Tibial artery (tissue), 4 donors: ENCODE measurements around the gene ASB15.

Experiments used
- DNase-seq, 2 donors: peaks; one replicate each; pipeline ENCODE4 v3.0.0-alpha.2; 2019
- H3K27ac ChIP-seq, 2 donors: fragments of 200-600 bp; sonication (generic) in 1 of 2; 1 replicate in 1 of 2; 2 replicates in 1 of 2; pipeline ENCODE4 v1.5.1; 2018 to 2019; ENCODE audit warnings: mild to moderate bottlenecking in 1 of 2
- H3K27me3 ChIP-seq, 2 donors: fragments of 200-600 bp; sonication (generic) in 1 of 2; one replicate each; pipeline versions ENCODE4 v1.5.1 to v1.6.0; 2016 to 2019
- H3K36me3 ChIP-seq, 3 donors: fragments of 200-600 bp; sonication (generic) in 2 of 3; one replicate each; pipeline ENCODE4 v1.5.1; 2016 to 2019; ENCODE audit warnings: mild to moderate bottlenecking in 2 of 3
- H3K4me1 ChIP-seq, 4 donors: fragments of 200-600 bp; sonication (generic) in 2 of 4; 1 replicate in 3 of 4; 2 replicates in 1 of 4; pipeline ENCODE4 v1.5.1; 2016 to 2019
- H3K4me3 ChIP-seq, 2 donors: fragments of 200-600 bp; sonication (generic) in 1 of 2; 1 replicate in 1 of 2; 2 replicates in 1 of 2; pipeline ENCODE4 v1.5.1; 2018 to 2019; ENCODE audit warnings: mild to moderate bottlenecking in 2 of 2
- H3K9me3 ChIP-seq, 3 donors: fragments of 200-600 bp; sonication (generic) in 1 of 3; one replicate each; pipeline ENCODE4 v1.5.1; 2016 to 2019
- intact Hi-C: fragments of 100-400 bp; cut with DNase I; formaldehyde crosslinking; loops from one replicate; pipeline ENCODE4 v1.15.0; 2023; ENCODE audit warnings: low total_unique reads
- TF ChIP-seq, protein P1 (sequence below), 2 experiments: fragments of 200-600 bp in 1 of 2; fragments of 450-650 bp in 1 of 2; IDR thresholded peaks; one replicate each; pipeline ENCODE4 v1.5.1; 2017 to 2019; ENCODE audit warnings: antibody characterized with exemption in 2 of 2, mild to moderate bottlenecking in 1 of 2, moderate library complexity in 1 of 2

The ASB15 gene

DNA sequence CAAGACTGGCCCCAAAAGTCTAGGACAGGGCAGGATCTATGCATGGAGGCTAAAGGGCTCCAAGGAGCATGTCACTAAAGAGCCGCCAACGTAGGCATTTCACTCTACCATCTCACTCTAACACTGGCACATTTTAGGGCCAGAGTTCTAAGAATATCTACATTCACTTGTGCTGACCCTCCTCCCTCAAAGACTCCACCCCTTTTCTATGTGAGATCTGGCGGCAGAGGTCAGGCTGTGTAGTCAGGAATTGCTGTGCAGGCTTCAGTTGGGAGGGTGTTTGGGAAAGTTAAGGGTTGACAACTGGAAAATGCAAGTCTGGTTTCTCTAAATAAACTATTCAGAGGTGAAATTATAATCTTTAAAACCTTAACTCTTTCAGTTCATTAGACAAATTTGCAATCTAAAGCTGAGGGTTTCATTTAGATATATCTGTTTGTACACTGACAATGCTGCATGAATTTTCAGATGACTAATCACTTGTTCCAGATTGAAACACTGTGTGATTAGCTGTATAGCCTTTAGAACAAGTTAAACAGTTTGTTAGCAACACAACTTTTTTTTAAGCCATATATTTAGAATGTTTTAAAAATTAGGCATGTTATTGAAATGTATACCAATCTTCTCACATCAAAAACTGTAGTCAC is 72.3 kb downstream of the ASB15 start:
- no peaks in the 10 kb centered on the region for H3K9me3 ChIP-seq
- no peaks in the 10 kb centered on the region for H3K27me3 ChIP-seq
- H3K4me1 ChIP-seq: peaks cover 0 to 15% (median 0%) of the 10 kb centered on the region in 4 donors
- no peaks in the 10 kb centered on the region for H3K36me3 ChIP-seq
- no peak overlapping the region for H3K27ac ChIP-seq
- no peak overlapping the region for H3K4me3 ChIP-seq
- TF ChIP-seq, protein P1, sequence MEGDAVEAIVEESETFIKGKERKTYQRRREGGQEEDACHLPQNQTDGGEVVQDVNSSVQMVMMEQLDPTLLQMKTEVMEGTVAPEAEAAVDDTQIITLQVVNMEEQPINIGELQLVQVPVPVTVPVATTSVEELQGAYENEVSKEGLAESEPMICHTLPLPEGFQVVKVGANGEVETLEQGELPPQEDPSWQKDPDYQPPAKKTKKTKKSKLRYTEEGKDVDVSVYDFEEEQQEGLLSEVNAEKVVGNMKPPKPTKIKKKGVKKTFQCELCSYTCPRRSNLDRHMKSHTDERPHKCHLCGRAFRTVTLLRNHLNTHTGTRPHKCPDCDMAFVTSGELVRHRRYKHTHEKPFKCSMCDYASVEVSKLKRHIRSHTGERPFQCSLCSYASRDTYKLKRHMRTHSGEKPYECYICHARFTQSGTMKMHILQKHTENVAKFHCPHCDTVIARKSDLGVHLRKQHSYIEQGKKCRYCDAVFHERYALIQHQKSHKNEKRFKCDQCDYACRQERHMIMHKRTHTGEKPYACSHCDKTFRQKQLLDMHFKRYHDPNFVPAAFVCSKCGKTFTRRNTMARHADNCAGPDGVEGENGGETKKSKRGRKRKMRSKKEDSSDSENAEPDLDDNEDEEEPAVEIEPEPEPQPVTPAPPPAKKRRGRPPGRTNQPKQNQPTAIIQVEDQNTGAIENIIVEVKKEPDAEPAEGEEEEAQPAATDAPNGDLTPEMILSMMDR (IDR thresholded peaks at IDR 0.05): no peak
- intact Hi-C loops: no loop called here
- DNase-seq: no peak

DNA sequence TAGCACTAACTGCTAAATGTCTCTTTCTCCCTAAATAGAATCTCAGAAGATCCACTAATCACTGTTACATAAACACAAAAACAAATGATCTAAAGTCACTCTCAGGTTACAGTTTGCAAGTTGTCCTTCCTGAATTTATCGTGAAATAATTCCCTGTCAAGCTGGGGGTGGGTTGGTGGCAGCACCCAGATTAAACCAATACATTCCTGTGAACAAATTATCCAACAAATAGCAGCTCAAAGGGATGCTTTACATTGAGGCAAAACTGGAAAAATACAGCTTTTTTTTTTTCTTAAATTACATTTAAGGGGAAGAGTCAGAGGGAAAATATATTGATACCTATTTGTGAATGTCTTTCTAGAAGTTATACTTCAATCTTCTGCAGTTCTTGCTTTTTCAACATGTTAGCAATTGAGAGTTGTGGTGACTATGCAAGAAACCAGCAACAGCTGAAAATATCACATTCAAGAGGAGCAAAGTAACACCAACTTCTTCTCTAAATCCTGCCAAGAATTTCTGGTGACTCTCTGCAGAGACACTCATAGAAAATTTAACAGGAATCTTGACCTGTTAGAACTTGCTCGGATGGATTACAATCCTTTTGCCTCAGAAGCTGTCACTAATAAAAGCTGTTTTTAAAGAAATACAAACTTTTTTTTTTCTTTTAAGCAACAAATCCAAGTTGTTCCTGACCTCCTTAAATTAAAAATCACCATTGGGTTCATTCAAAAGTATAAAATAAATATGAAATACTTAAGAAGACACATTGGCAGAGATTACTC is 73.0 kb downstream of the ASB15 start:
- no peak for DNase-seq
- Histone ChIP-seq H3K27ac (no peak overlapping the region), H3K27me3 (no peaks in the 10 kb centered on the region), H3K9me3 (no peaks in the 10 kb centered on the region), H3K4me3 (no peak overlapping the region), H3K36me3 (peaks cover 0 to 3% (median 1%) of the 10 kb centered on the region in 3 donors), H3K4me1 (peaks cover 0 to 15% (median 0%) of the 10 kb centered on the region in 4 donors)
- TF ChIP-seq, protein P1 (IDR thresholded peaks at IDR 0.05): no peak
- intact Hi-C loops: no loop called here

DNA sequence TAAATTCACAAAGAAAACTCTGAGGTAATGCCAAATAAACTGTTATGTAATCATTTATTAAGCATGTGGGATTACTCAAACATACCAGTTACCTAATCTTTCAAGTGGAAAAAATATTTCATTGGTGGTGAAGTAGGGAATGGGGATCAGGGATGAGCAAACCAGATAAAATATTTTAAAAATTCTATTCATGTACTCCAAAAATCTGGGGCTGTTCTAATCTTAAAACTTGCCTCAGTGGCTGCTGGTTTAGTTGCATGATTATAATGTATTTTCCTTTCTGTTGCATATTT is 73.5 kb downstream of the ASB15 start:
- TF ChIP-seq, protein P1 (IDR thresholded peaks at IDR 0.05): no peak
- H3K27ac ChIP-seq: no peak overlapping the region

DNA sequence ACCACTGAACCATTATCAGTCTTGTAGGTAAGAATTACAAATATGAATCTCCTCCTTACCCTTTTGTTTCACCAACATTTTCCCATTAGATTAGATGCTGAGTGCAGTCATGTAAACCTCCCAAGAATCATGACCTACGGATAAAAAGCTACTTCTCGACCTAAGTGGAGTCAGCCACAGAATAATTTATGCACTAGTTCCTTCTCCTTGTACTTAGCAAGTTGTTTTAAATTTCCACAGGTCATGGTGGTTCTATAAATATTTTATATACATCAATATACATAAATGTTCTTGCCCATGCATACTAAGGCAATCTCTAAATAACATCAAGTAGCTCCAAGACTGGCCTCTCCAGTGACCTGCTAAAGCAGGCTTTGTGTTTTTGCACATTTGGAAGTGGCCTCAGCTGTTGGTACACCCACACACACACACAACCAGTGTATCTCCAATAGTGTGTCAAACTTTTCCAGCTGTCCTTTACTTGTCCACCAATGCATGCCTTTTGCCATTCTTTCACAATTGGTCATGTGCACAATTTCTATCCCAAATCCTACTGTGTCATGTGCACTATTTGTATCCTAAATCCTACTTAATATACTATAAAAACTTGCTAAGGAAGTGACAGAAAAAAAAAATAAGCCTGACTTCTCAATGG is 75.6 kb downstream of the ASB15 start:
- TF ChIP-seq, protein P1 (IDR thresholded peaks at IDR 0.05): no peak
- Histone ChIP-seq H3K4me3 (no peak overlapping the region), H3K4me1 (peaks cover 0 to 15% (median 0%) of the 10 kb centered on the region in 4 donors), H3K9me3 (no peaks in the 10 kb centered on the region), H3K36me3 (peaks cover 4 to 13% (median 12%) of the 10 kb centered on the region in 3 donors), H3K27ac (no peak overlapping the region), H3K27me3 (no peaks in the 10 kb centered on the region)
- no peak for DNase-seq
- intact Hi-C loops: no loop called here

More for the DNA sequence above, 73.5 kb downstream of the ASB15 start:
- H3K4me1 ChIP-seq: peaks cover 0 to 15% (median 0%) of the 10 kb centered on the region in 4 donors
- no peak for DNase-seq
- H3K4me3 ChIP-seq: no peak overlapping the region
- peaks cover 0 to 7% (median 4%) of the 10 kb centered on the region in 3 donors for H3K36me3 ChIP-seq
- H3K9me3 ChIP-seq: no peaks in the 10 kb centered on the region
- no peaks in the 10 kb centered on the region for H3K27me3 ChIP-seq
- intact Hi-C loops: no loop called here

DNA sequence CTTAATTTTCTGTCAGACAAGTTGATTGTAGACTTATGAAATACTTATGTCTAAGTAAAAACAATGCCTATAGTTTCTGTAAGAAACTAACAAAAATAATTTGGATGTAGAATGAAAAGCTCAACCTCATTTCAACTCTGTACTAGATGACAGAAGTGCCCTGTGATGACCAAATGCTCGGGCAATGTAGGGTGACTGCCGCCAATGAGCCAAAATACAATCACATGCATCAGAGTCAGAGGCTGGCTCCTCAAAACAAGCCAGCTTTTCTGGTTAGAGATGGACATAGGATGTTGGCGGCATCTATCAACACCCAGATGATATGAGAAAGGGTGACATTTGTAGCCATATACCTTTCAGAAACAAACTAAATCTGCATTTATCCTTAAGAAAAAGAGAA is 78.0 kb downstream of the ASB15 start:
- intact Hi-C loops: loop anchor here (5.0 kb wide), 1 partner anchor 188 kb away; no protein-coding TSS in a partner anchor
- Histone ChIP-seq H3K36me3 (peaks cover 5 to 18% (median 16%) of the 10 kb centered on the region in 3 donors), H3K27ac (no peak overlapping the region), H3K9me3 (no peaks in the 10 kb centered on the region), H3K4me3 (no peak overlapping the region), H3K27me3 (no peaks in the 10 kb centered on the region), H3K4me1 (peaks cover 0 to 9% (median 0%) of the 10 kb centered on the region in 4 donors)
- TF ChIP-seq, protein P1 (IDR thresholded peaks at IDR 0.05): no peak
- DNase-seq: no peak
